IPS DF 4.7 (cell line): ENCODE data around the gene CYTH1.

Experiments used
- DNase-seq: peaks from one replicate; pipeline ENCODE4 v3.0.0-alpha.2; 2013; ENCODE audit warnings: low spot score; ENCODE audit errors: extremely low read depth

Gene CYTH1

GRCh38 chr17:78717431-78717980, 64.6 kb downstream of the CYTH1 start:
- no peak for DNase-seq

GRCh38 chr17:78716814-78717393, 65.2 kb downstream of the CYTH1 start:
- no peak for DNase-seq

- DNase-seq = no peak
These were observed 65.8 kb downstream of the CYTH1 start for GRCh38 chr17:78716292-78716691.

GRCh38 chr17:78715876-78716275, 66.2 kb downstream of the CYTH1 start:
- no peak for DNase-seq

- no peak for DNase-seq
These were observed 66.9 kb downstream of the CYTH1 start for GRCh38 chr17:78715000-78715771.

- DNase-seq = no peak
These were observed 67.5 kb downstream of the CYTH1 start for GRCh38 chr17:78714534-78714933.

- DNase-seq = no peak
These were observed 70.0 kb downstream of the CYTH1 start for GRCh38 chr17:78712043-78712442.

- DNase-seq = no peak
These were observed 71.5 kb downstream of the CYTH1 start for GRCh38 chr17:78710607-78711006.

GRCh38 chr17:78709751-78710181, 72.3 kb downstream of the CYTH1 start:
- no peak for DNase-seq

- no peak for DNase-seq
These were observed 72.9 kb downstream of the CYTH1 start for GRCh38 chr17:78709119-78709681.

GRCh38 chr17:78708510-78708973, 73.5 kb downstream of the CYTH1 start:
- peak; percentile 28 for DNase-seq

- no peak for DNase-seq
These were observed 74.2 kb downstream of the CYTH1 start for GRCh38 chr17:78707923-78708322.

GRCh38 chr17:78707016-78707415, 75.1 kb downstream of the CYTH1 start:
- DNase-seq = no peak

- DNase-seq = no peak
These were observed 75.7 kb downstream of the CYTH1 start for GRCh38 chr17:78706271-78706915.

- DNase-seq = no peak
These were observed 77.0 kb downstream of the CYTH1 start for GRCh38 chr17:78705071-78705470.

- DNase-seq = no peak
These were observed 77.5 kb downstream of the CYTH1 start for GRCh38 chr17:78704594-78704993.

- DNase-seq = no peak
These were observed 84.3 kb downstream of the CYTH1 start for GRCh38 chr17:78697554-78698343.

GRCh38 chr17:78697122-78697521, 85.0 kb downstream of the CYTH1 start:
- no peak for DNase-seq

- no peak for DNase-seq
These were observed 85.8 kb downstream of the CYTH1 start for GRCh38 chr17:78696016-78696982.
